MG63 (cell line): ENCODE measurements around the gene NRG4. TPM values are rescaled to one million over a fixed set of nuclear protein-coding genes. Genes with fewer than 3 reads are reported as not detected.
"Not testable (repeated sequence)": the region's sequence is repeated elsewhere in the genome, so short reads cannot be mapped to it uniquely, and the experiment has no call there.

ENCODE experiments used
- DNase-seq: peaks from one replicate; pipeline ENCODE4 v3.0.0-alpha.2; 2020
- H3K27me3 ChIP-seq: fragments of 250-450 bp; sonication (Bioruptor Pico); 2 replicates; pipeline ENCODE4 v1.5.1; 2020; ENCODE audit warnings: mild to moderate bottlenecking, moderate library complexity
- H3K36me3 ChIP-seq: fragments of 250-450 bp; sonication (Bioruptor Pico); 2 replicates; pipeline ENCODE4 v1.5.1; 2020; ENCODE audit warnings: mild to moderate bottlenecking, moderate library complexity
- H3K4me3 ChIP-seq: fragments of 250-450 bp; sonication (Bioruptor Pico); 2 replicates; pipeline ENCODE4 v1.5.1; 2020; ENCODE audit warnings: mild to moderate bottlenecking, moderate library complexity
- H3K9me3 ChIP-seq: fragments of 250-450 bp; sonication (Bioruptor Pico); 2 replicates; pipeline ENCODE4 v1.5.1; 2020; ENCODE audit warnings: mild to moderate bottlenecking, moderate library complexity
- total RNA-seq: library from RNA; depleted of rRNA; stranded (reverse); fragments of >200 nt; shearing (Covaris generic); gene quantifications from 2 replicates; pipeline ENCODE4 v1.2.3, GENCODE V29; 2014; ENCODE audit warnings: low replicate concordance; rRNA removed

NRG4 gene, protein sequence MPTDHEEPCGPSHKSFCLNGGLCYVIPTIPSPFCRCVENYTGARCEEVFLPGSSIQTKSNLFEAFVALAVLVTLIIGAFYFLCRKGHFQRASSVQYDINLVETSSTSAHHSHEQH
- 1.1 TPM in 1 of 2 replicates, not detected in the other for total RNA-seq

- DNase-seq, result no peak
- Histone ChIP-seq H3K27me3 (0 out of 2 replicates have a peak, but pooled peaks cover 2% of the 10 kb centered on the region), H3K9me3 (peaks cover 6% of the 10 kb centered on the region), H3K4me3 (peak within 1 kb of the TSS; percentile 28), H3K36me3 (no peaks in the 10 kb centered on the region)
Observed at GRCh38 chr15:76011627-76012551, at the start of gene NRG4. Gene NRG4 (minus strand): TSS chr15:76012424. CDS start chr15:76011230, 1,194 bp downstream.

GRCh38 chr15:76061700-76062099 is 49.5 kb upstream of the NRG4 start:
- H3K27me3 ChIP-seq, result peaks cover 73% of the 10 kb centered on the region

GRCh38 chr15:76060118-76060989 is 48.1 kb upstream of the NRG4 start:
- Histone ChIP-seq H3K27me3 (peaks cover 72% of the 10 kb centered on the region), H3K36me3 (no peaks in the 10 kb centered on the region), H3K4me3 (peak overlapping the region; percentile 47), H3K9me3 (no peaks in the 10 kb centered on the region)
- DNase-seq, result no peak

More at GRCh38 chr15:76061700-76062099, 49.5 kb upstream of the NRG4 start:
- Histone ChIP-seq H3K9me3 (no peaks in the 10 kb centered on the region), H3K36me3 (no peaks in the 10 kb centered on the region), H3K4me3 (no peak overlapping the region)
- no peak for DNase-seq

GRCh38 chr15:76059320-76060117 is 47.3 kb upstream of the NRG4 start, which contains the start of gene TMEM266:
Gene TMEM266 (plus strand): TSS chr15:76059985. CDS start chr15:76134264, 74,279 bp downstream.
- Histone ChIP-seq H3K9me3 (no peaks in the 10 kb centered on the region), H3K4me3 (peak within 1 kb of the TSS; percentile 55), H3K36me3 (no peaks in the 10 kb centered on the region), H3K27me3 (peaks cover 65% of the 10 kb centered on the region)
- peak; percentile 47 for DNase-seq

DNA sequence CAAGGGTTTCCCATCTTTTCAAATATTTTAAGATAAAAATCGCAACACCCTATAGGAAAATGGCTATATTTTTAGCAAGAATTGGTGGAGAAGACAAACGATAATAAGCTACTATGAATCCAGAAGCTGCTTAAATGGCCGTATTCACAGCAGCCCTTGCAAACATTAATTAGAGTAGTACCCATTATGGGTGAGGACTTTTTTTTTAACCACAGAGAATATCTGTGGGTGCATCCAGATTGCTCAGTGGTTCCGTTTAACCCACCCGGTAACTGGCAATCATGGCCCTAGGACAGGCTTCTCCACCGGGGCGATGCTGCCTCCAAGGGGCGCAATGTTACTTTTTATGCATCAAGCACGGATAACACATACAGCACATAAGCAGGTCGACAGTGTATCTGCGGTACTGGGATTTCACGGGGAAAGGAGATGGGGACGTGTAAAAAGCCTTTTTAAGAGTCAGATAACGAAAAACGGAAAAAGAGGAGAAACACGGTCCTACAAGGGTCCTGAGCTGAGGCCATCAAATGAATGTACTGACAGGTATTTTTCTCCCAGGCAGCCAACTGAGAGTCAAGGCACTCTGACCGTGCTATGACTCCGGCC is 46.6 kb upstream of the NRG4 start:
- Histone ChIP-seq H3K27me3 (peaks cover 58% of the 10 kb centered on the region), H3K36me3 (no peaks in the 10 kb centered on the region), H3K4me3 (peak overlapping the region; percentile 55), H3K9me3 (no peaks in the 10 kb centered on the region)
- DNase-seq, result peak; percentile 12

DNA sequence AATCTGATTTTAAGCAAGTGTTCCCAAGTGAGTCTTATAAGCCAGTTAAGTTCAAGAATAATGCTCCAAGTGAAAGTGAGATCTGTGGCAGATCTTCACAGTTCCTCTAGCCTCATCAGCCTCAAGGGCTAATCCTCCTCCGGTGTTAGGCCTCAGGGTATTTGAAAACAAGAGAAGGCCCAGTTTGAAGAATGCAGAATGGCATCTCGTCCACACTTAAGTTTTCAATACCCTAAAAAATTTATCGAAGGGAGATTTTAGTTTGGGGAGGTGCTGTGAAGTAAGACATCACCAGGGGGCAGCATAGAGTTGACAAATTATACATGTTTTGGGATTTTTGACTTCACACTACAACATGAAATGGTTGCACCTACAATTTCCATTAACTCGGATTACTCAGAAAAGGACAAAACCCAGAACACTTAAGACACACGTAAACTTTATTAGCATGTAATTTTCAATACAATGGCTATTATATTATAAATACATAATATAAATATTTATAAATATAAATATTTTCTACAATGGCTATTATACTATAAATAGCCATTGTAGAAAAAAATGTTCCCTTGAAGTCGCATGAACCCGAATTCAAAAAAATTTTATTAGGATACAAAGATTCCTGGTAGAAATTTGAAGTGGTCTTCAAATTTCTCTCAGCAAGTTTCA is 45.2 kb upstream of the NRG4 start:
- Histone ChIP-seq H3K36me3 (no peaks in the 10 kb centered on the region), H3K4me3 (no peak overlapping the region), H3K27me3 (peaks cover 47% of the 10 kb centered on the region), H3K9me3 (no peaks in the 10 kb centered on the region)
- no peak for DNase-seq

DNA sequence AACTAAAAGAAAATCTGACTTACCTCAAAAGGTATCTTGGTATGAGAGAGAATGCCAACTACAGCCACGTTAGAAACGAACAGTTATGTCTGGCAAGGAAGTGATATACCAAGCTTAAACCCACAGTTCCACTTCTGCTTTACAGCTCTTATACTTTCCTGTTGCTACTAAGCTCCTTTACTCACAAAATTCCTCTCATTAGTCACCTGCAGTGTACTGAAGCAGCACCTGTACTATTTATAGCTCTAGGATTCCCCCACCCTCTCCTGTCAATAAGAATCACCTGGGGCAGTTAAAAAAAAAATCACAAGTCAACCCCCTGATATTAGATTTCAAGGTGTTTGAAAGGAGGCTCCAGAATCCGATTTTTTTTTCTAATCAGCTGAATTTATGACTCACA is 44.7 kb upstream of the NRG4 start:
- Histone ChIP-seq H3K4me3 (no peak overlapping the region), H3K9me3 (no peaks in the 10 kb centered on the region)

GRCh38 chr15:76054201-76054600 is 42.0 kb upstream of the NRG4 start:
- peaks cover 21% of the 10 kb centered on the region for H3K27me3 ChIP-seq
- H3K4me3 ChIP-seq, DNase-seq, H3K9me3 ChIP-seq, H3K36me3 ChIP-seq: not testable (repeated sequence)

More for the DNA sequence above, 44.7 kb upstream of the NRG4 start:
- Histone ChIP-seq H3K27me3 (peaks cover 41% of the 10 kb centered on the region), H3K36me3 (no peaks in the 10 kb centered on the region)
- no peak for DNase-seq

DNA sequence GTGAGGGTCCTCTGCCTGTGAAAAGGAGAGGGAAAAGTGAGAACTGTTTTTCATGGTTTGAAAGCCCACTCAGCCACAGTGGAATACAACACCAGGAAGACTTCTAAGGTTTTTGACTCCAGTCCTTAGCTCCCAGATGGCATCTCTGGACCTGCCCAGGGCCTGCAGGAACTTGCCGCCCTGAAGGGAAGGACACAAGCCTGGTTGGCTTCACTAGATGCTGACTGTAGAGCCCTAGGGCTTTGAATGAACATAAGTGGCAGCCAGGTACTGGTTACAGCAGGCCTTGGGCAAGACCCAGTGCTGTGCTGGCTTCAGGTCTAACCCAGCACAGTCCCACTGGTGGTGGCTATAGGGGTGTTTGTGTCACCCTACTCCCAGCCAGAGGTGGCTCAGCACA is 26.3 kb upstream of the NRG4 start:
- Histone ChIP-seq H3K36me3 (no peaks in the 10 kb centered on the region), H3K27me3 (peaks cover 3% of the 10 kb centered on the region; the same call in 1 of the 2 replicates), H3K9me3 (peaks cover 21% of the 10 kb centered on the region), H3K4me3 (no peak overlapping the region)
- DNase-seq, result no peak

DNA sequence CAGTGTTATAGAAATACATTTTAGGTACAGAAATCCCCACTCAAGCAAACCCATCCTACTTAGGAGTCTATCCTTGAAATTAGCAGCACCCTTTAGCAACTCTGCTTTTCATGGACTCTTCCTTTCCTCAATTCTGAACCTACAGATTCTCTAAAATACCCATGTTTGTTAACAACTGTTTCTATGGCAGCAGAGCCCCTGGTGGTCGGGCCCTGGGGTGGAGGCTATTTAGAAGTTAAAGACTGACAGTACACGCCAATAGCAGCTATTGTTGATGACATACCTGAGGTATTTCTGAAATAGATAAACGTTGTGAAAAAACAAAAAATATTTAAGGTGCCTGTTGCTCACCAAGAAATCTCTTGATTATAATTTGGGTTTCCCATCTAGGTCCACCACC is 23.4 kb upstream of the NRG4 start:
- Histone ChIP-seq H3K36me3 (no peaks in the 10 kb centered on the region), H3K27me3 (peaks cover 4% of the 10 kb centered on the region), H3K9me3 (no peaks in the 10 kb centered on the region), H3K4me3 (no peak overlapping the region)
- DNase-seq, result no peak

- no peak for DNase-seq
- Histone ChIP-seq H3K9me3 (peaks cover 2% of the 10 kb centered on the region), H3K27me3 (peaks cover 6% of the 10 kb centered on the region), H3K4me3 (no peak overlapping the region), H3K36me3 (no peaks in the 10 kb centered on the region)
Observed at GRCh38 chr15:76034111-76034510, 21.9 kb upstream of the NRG4 start.

- no peak for DNase-seq
- Histone ChIP-seq H3K36me3 (no peaks in the 10 kb centered on the region), H3K9me3 (peaks cover 2% of the 10 kb centered on the region), H3K4me3 (no peak overlapping the region), H3K27me3 (peaks cover 6% of the 10 kb centered on the region)
Observed at GRCh38 chr15:76033438-76033837, 21.2 kb upstream of the NRG4 start.

DNA sequence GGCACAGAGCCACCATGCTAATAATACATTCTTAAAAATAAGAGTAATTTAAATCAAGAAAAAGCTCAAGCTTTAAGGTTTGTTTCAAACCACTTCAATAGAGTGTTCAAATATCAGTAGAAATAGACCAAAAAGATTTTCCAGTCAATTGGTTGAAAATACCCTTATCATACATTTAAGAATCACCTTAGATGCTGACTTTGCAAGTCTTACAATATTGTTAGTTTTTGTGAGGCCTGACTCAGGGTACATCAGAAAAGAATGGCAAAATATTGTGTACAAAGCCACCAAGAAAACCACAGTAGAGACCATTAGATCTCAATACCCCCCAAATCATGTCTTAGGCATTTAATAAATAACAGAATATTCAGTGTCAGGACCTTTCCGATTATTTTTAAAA is 19.8 kb upstream of the NRG4 start:
- Histone ChIP-seq H3K27me3 (peaks cover 6% of the 10 kb centered on the region), H3K4me3 (no peak overlapping the region), H3K9me3 (peaks cover 3% of the 10 kb centered on the region), H3K36me3 (no peaks in the 10 kb centered on the region)
- DNase-seq, result no peak

DNA sequence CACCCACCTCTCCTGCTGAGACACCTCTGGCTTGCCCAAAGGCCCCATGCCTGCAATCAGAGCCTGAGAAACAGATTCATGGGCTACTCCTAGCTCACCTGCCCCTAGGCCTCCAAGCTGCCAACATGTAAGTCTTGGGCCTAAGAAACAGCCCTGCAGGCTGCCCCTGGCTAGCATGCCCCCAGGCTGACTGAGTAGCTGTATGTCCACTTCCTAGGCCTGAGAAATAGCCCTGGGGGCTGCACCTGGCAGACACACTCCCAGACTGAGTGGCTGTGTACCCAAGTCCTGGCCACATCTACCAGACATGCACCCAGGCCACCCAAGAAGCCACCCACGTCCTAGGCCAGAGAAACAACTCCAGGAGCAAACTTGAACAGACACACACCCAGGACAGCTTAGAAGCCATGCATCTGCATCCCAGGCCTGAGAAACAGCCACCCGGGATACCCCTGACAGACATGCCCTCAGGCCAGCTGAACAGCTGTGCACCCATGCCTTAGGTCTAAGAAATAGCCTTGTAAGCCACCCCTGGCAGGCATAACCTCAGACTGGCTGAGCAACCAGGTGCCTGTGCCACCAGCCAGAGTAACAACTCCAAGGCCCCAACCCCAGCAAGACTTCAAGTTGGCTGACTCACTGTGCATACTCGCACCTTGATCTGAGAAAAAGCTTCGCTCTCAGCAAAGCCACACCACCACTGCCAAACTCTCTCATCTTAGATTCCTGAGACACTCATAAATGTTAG is 12.0 kb upstream of the NRG4 start:
- DNase-seq, result no peak

More for the DNA sequence above, 12.0 kb upstream of the NRG4 start:
- Histone ChIP-seq H3K27me3 (no peaks in the 10 kb centered on the region; the same call in 1 of the 2 replicates), H3K36me3 (no peaks in the 10 kb centered on the region), H3K4me3 (no peak overlapping the region), H3K9me3 (peaks cover 16% of the 10 kb centered on the region)
